Right lung (tissue), 5 donors: Measurements from ENCODE around the gene PRKCA. TPM values are rescaled to one million over a fixed set of nuclear protein-coding genes. Genes with fewer than 3 reads are reported as not detected.
"Not testable (repeated sequence)": the region's sequence is repeated elsewhere in the genome, so short reads cannot be mapped to it uniquely, and the experiment has no call there.

Source experiments
- DNase-seq, 2 donors: peaks; one replicate each; pipeline ENCODE4 v3.0.0-alpha.2; 2013
- polyA plus RNA-seq, 5 donors: library from polyadenylated mRNA; unstranded; fragments of 120-200 nt; gene quantifications; one replicate each; pipeline versions ENCODE4 v1.2.1 to v1.2.3, GENCODE V29; 2013; ENCODE audit warnings: inconsistent platforms in 1 of 5, low replicate concordance in 1 of 5; ENCODE audit not compliant: insufficient read length in 5 of 5, insufficient read depth in 1 of 5

The PRKCA gene
- polyA plus RNA-seq, 5 donors = 11.7 to 18.1 (median 17.2) TPM

DNA sequence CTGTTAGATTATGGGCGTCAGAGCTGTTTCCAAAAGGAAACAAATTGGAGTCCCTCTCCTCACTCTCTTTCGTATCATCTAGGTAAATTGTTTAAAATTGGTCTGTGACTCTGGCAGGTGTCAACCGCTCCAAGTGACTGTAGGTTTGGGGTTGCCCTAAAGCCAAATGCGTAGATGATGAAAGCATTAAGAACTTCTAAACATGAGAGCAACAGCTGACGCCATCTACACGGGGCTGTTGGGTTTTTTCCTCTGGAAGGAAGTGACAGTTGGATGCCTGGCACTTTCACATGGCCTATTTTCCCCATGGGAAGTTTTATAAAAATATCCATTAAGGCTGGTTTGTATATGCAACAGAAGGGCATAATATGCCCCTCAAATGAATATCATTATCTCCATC, 316.8 kb downstream of the PRKCA start:
- no peak for DNase-seq

DNA sequence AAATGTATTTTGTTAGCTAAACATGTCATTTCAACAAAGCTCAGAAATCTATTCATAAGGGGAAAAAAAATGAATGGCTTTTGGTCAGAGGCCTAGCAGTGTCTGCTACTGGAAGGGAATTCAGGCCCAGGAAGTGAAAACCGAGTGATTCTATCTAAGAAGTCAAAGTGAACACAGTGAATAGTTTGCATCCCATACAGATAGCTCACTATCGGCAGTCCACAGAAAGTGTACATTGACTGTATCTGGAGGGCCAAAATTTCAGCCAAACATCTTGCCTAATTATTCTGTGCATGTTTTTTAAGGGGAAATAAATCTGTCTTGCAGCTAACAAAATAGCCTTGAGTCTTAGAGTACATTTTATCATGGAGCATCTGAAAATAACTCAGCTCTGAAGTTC, 318.1 kb downstream of the PRKCA start:
- DNase-seq = no peak

DNA sequence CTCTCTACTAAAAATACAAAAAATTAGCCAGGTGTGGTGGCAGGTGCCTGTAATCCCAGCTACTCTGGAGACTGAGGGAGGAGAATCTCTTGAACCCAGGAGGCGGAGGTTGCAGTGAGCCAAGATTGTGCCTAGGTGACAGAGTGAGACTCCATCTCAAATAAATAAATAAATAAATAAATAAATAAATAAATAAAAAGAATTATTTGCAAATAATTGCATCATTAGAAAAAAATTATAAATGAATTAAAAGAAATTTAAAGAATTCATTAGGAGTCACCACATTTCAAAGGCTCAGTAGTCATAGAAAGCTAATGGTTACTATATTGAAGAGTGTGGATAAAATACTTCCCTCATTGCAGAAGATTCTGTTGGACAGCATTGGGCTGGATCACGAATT, 322.2 kb downstream of the PRKCA start:
- not testable (repeated sequence) for DNase-seq

DNA sequence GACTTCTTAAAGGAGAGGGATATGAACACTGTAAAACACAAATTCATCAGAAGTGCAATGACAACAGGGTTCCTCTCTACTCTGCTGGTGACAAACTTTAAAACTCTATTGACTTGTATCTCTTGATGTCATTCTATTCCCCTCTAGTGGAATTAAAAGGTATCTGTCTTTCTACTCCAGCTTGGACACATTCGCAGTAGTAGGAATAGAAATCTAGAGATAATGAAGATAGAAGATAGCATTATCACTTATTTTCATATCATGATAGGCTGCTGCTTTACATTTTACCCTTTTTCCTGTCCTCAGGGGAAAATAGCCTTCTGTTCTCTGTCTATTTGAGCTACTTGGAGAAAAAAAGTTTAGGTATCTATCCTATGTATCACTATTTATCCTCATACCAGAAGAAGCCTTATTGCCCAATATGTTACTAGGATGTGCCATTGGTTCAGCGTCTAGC, 322.9 kb downstream of the PRKCA start:
- DNase-seq = no peak

DNA sequence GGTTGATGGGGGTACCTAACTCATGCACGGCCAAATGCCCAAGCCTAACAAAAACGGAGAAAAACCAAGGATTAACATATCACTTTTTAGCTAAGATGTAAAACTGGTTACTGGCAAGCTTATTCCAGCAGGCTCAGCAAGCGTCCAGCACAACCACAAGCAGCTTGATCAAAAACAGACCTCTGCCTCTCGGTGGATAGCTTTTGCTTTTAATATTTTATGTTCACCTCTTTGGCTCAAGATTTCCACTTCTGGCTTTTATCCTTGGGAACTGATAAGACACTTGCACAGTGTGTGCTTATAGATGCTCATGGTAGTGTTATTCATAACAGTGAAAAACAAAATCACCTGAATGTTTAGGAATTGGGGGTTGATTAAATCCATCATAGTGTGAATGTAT, 325.6 kb downstream of the PRKCA start:
- DNase-seq = no peak

DNA sequence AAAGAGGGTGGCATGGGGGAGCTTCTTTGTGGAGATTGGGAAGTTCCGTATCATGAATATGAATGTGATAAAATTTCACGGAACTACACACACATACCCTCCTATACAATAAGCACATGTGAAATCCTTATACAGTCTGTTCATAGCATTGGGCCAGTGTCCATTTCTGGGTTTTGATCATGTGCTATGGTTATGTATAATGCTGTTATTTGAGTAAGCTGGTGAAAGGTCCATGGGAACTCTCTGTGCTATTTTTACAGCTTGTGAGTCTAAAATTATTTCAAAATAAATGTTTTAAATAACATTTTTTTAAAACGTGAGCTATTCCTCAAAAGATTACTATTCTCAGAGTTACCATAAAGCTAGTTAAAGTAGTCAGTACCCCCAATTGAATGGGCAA, 327.3 kb downstream of the PRKCA start:
- DNase-seq = no peak

DNA sequence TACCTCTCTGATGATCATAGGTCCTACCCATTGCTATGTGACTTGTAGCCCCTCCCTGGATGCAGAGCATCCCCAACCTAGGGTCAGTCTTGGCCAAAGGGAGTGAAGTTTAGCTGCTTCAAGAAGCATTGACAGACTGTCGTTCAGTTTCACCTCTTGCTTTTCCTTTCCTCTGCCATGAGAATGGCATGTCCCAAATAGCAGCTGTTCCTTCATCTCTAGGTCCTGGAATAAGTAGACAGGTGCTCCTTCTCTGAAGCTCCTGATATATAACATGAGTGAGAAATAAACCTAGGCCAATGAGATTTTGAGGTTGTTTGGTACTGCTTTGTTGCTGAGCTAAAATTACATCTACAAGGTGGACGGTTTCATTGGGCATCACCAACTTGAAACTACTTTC, 328.0 kb downstream of the PRKCA start:
- no peak for DNase-seq

DNA sequence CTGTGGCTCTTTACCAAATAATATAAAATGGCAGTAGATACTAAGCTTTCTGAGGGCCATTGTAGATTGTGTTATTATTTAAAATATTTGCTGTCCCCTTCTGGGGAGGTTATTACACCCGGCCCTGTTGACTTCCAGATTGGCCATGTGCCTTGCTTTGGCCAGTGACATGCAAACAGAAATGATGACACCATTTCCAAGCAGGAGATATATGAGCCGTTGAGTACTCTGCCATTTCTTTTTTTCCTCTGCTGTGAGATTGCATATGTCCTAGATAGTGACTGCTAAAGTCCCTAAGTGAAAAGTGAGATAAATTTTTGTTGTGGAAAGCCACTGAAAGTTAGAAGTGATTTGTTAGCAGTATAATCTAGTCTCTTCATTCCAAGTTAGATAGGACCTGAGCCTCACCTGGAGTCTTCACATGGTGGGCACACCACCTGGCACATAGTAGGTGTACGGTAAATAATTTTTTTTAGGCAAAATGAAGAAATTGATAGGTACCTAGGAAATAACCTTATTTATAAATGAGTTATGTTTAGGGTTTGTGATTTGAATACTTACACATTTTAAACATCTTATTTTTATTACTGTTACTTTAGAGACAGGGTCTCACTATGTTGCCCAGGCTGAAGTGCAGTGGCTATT, 328.5 kb downstream of the PRKCA start:
- DNase-seq = no peak

DNA sequence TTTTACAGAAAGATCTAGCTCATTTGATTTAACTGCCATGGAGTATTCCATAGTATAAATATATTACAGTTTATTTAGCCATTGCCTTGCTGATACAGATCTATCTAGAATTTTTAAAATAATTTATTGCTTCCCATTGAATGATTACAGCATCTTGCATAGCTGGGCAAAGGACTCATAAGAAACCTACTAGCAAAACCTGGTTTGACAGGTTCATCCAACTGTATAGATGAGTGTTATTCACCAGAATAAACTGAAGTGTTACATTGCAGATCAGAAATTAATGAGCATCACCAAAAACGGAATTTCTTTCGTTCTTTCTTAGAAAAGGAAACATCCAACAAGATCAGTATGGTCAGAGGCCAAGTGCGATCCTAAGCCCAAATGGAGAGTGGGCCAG, 330.3 kb downstream of the PRKCA start:
- DNase-seq = no peak

DNA sequence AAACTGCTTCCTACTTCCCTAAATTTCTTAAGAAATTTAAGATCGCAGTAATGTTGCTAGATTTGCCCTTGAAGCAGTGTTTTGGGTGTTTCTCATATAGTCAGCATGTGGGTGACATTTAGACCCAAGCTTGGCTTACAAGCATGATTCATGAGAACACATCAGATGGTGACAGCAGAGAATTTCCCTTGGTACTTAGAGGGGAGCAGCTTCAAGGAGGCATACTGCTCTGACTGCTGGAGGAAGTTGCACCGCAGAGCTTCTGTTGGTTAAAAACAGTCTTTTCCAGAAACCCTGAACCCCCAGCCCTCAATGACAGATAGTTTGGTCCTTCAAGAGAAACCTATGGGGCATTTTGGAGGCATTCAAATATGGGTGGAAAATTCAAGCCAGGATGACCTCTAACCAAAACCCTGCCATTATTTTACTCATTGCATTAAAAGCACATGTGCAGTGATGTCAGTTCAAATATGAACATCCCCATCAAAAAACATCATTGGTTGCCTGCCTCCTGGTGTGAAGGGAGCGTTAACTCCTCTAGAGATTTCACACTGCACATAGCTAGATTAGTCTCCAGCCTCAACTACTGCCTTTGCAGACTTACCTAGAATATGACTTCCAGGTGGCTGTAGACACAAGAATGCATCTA, 331.0 kb downstream of the PRKCA start:
- DNase-seq = no peak

DNA sequence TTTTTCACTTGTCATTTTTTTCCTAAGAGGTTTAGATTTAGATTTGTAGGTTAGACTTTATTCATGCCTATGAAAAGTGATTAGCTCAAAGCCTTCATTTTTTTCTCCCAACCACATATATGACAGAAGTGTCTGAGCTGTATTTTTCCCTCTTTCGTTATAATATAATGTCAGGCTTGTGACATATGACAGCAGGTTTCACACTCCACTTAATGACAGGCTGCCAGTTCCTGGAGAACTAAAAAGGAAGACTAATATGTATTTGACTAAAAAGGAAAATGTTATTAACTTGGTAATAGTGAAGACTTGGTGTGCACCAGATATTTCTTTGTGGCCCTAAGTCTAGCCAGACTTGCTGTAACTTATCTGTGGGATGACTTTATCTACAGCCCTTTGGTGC, 331.8 kb downstream of the PRKCA start:
- no peak for DNase-seq

DNA sequence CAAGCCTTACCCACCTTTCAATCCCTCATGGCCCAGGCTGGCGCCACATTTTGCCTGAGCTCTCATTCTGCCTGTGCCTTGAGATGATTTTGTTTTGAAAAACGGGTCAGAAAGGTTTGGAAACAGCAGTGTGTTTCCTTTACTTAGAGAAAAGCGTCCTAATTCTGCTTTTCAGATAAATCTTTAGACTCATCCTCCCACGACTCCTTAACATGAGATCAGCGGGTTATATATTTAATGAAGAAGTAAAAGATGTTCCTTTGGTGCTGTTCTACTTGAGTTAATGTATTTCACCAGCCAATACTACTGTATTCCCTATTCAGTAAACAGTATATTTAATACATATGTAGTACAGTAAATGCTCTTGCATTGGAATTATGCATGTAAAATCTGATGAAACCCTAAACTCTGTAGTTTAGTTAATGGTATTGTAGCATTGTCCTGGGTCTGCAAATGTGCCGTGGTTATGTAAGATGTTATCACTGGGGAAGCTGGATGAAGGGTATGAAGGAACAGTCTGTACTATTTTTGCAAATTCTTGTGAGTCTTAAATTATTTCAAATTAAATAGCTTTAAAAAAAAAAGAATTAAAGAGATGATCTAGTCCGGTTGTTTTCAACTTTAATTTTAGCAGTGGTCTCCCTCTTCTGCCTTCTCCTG, 333.1 kb downstream of the PRKCA start:
- no peak for DNase-seq

DNA sequence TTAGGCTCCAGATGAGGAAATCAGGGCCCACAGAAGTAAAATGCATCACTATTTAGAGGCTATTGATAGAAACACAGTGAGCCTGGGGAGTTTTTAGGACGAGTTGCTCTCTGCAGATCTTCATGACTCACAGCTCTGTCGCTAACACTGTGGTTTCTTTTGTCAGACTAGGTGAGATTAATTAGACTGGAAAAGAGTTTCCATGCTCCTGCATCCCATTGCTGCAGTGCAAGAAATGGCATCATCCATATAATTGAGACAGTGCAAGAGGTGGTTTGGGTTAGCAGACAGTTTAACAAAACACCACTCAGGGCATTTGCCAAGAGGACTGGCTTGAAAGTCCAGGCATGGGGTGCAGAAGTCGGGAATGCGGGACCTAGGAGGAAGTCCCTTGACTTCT, 333.7 kb downstream of the PRKCA start:
- DNase-seq = no peak

DNA sequence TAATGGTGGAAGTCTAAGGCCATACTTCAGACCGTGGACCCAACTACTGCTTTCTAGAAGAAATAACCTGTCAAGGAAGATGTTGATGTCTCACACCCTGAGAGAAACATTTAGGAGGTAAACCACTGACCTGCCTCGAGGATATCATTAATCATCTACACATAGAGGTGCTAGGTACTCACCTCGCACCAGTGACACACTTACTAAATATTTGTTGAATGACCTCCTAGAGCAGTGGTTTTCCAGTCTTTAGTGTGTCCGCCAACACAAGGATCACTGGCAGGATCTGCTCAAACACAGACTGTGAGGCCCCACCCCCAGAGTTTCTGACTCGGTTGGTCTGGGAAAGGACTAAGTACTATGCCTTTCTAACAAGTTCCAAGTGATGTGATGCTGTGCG, 335.1 kb downstream of the PRKCA start:
- no peak for DNase-seq

DNA sequence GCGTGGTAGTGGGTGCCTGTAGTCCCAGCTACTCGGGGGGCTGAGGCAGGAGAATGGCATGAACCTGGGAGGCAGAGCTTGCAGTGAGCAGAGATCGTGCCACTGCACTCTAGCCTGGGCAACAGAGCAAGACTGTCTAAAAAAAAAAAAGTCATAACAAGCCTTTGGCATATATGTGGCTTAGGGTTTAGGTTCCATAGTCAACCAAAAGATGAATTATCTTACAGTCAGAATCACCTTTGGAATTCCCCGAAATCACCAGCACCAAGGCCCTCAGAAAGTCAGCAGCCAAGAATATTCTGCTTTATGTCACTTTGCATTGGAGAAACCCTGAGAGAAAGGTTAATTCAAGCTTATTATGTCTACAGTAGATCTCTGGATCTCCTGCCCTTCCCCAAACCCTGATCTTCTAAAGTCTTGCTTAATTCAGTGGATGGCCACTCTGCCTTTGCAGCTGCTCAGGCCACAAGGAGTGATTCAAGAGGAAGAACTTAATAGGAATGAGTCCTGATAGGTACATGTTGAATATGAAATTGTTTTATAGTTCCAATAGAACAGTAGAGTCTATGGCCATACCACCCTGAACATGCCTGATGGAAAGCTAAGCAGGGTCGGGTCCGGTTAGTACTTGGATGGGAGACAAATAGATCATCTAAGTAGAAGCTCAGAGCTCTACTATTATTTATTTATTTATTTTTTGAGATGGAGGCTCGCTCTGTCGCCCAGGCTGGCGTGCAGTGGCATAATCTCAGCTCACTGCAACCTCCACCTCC, 336.5 kb downstream of the PRKCA start:
- no peak for DNase-seq

DNA sequence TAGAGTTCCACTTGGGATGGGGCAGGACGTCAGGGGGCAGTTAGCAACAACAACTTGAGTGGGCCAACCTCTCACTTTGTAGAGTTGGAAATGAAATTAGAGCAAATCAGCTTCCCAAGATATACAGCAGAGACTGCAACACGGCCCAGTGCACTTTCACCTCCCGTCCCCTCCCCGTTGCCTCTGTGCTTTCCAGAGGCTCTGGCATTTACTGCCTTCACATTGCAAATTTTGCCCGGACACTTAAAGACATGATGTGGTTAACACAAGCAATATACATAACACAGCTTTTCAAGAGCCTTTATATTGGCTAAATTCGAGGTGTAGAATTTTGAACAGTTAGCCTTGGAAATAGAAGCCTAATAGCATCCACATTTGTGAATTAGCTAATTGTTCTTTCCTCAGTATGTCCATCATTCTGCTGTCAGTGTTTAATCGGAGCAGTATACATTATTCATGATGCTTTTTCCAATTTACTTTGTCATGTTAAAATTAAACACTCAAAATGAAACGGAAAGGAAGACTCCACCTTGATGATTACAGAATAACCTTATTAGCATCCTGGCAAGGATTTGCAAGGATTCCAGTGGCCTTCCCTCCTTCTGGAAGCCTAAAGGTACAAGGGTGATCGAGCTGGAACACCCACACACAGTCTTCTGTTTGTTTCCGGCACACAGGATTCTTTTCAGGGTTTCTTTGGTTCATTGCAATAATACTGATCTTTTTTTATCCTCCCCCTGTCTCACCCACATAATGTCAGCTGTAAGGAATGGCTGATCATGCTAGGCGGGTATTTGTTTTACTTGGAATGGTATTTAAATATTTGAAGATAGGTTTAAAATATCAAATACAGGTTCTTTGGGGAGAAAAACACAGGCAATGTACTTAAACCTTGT, 341.6 kb downstream of the PRKCA start:
- DNase-seq = no peak

DNA sequence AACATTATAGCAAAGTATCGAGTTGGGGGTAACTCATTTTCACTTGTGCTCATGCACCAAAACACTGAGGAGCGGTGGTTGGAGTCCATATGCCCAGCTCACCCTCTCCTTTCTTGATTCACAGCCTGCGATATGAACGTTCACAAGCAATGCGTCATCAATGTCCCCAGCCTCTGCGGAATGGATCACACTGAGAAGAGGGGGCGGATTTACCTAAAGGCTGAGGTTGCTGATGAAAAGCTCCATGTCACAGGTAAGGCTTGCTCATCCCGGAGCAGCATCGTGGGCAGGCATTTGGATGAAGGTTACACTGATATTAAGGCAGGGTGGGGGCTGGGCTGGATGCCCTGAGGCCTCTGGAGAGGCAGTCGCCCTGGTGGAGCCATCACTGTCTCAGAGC, 342.8 kb downstream of the PRKCA start:
- no peak for DNase-seq

DNA sequence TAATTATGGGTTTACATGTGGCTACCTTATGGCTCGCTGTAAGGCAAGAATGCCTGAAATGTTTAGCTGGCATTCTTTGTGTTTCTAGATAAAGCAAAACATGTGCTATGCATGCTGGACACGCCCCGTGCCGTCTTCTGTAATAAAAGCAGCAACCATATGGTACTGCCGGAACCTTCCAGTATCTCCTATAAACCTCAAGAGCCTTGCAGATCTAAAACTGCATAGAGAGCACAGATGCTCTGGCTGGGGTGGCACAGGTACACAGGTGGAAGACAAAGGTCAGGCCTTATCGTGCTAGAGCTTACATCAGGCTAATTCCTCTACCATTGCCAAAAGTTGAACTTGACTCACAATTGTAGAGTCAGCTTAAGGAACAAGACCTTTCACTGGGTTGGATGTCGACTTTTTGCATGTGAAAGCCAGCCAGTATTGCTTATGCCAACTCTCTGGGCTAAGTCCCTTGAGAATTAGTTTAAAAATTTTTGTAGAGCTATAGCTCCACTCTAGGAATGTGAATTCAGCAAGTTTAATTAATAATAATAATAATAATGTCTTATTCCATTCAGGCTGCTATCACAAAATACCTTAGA, 345.1 kb downstream of the PRKCA start:
- no peak for DNase-seq

DNA sequence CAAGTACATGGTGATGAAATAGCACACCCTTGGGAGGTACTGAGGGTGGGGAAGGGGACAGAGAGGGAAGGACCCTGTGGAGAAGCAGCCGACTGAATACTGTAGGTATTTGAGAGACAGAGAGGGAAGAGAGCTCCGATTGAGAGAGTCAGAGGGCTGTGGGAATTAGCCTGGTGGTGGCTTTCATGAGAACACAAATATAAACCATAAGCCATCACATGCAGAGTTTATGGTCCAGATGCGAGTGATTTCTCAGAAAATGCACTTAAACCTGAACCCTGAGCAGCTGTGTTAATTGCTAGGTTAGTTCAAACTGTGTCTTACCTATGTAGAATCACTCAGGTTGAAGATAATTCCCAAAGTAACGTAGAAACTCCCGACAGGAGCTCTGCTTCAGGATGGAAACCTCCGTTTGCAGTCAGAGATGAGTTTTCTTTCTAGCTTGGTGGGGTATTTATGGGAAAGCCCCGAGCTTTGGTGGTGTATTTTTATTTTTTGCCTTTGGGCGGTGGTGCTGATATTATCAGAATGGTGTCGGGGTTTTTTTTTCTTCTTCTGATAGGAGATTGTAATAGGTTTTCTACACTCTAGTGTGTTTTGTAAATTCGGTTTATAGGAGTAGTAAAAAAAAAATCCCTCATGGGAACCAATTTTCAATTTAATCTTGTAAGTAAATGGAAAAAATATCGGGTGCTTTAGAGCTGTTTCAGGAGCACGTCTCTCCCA, 347.6 kb downstream of the PRKCA start:
- DNase-seq = no peak

DNA sequence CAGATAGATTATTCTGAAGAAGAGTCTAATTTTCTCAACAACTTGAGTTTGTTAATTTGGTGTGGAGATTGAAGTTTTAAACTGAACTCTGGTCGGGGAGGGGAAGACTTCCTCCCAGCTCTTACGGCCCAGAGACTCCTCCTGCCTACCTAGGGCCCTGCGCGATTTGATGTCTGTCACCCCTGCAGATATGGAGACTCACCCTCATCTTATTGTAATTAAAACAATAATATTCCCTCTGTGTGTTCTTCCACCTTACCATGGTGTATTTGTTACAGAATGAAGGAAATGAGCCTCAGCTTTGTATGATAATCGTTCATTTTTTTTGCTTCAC, 348.1 kb downstream of the PRKCA start:
- no peak for DNase-seq
